Measurements from ENCODE around the gene RNF123.
A peak's percentile ranks its signal among the peaks of the same experiment; 100 is the strongest.
"Not testable (repeated sequence)": the region's sequence is repeated elsewhere in the genome, so short reads cannot be mapped to it uniquely, and the experiment has no call there.

RNF123 gene

DNA sequence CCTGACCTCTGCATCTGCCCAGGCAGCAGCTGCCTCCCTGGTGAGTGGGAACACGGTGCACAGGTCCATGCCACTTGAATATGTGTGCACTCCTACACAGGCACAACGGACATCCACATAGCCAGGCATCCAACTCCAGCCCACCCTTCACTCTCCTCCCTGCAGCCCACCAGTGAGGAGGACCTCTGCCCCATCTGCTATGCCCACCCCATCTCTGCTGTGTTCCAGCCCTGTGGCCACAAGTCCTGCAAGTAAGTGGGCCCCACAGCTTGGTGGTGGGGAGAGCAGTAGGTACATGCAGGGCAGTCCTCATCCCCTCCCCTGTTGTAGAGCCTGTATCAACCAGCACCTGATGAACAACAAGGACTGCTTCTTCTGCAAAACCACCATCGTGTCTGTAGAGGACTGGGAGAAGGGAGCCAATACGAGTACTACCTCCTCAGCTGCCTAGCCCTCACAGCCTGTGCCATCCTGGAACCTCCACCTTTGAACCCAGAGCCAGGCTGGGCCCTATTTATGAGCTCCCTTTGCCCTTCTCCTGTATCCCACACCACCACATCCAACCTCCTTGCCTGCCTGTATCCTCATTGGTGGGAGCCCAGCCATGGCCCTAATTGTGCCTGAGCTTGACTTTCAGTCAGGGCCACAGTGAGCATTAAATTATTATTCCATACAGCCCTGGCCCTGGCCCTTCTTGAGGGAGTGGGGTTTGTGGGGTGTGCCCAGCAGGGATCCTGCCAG, 31.7 kb downstream of the RNF123 start:
- DNase-seq (ENCODE audit: low read depth): no peak

DNA sequence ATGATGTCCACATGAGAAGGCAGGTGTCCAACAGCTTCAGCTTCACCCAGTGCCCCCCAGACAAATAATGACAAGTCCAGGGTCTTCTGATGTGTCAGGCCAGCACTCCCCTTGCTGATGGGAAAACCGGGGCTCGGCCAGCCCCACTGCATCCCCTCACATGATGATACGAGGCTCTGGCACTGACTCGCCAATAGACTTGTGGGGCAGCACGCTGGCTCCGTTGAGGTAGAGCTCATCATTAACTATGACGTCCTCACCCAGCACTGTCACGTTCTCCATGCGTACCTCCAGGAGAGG, 32.2 kb downstream of the RNF123 start:
- no peak for DNase-seq (ENCODE audit: low read depth)

DNA sequence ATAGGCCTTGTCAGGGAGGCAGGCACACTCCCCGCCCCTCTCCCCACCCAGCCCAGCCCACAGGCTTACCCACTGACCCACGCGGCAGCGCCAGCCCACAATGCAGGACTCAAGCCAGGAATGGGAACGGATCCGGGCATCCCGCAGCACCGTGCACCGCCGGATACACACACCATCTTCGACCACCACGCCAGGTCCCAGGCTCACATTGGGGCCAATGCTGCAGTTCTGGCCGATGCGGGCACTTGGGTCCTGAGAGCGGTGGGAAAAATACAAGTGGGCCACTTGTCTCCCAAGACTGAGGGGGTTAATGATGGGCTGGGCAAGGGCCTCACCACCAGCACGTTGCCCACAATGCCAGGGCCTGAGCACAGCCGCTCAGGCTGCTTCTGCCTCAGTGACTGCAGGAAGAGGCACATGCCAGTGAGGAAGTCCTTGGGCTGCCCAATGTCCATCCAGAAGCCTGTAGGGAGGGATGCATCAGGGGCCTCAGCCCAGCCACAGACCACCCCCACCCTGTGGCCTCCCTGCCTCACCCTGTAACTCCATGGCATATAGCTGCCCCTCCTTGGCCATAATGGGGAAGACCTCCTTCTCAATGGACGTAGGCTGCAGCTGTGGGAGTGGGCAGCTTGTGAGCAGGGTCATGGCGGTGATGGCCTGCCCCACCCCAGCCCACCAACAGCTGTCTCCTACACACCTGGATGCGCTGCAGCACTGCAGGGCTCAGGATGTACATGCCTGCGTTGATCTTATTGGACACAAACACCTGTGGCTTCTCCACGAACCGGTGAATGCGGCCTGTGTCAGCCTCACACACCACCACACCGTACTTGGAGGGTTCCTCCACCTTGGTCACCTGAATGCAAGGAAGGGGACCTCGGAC, 32.8 kb downstream of the RNF123 start:
- DNase-seq (ENCODE audit: low read depth): no peak

DNA sequence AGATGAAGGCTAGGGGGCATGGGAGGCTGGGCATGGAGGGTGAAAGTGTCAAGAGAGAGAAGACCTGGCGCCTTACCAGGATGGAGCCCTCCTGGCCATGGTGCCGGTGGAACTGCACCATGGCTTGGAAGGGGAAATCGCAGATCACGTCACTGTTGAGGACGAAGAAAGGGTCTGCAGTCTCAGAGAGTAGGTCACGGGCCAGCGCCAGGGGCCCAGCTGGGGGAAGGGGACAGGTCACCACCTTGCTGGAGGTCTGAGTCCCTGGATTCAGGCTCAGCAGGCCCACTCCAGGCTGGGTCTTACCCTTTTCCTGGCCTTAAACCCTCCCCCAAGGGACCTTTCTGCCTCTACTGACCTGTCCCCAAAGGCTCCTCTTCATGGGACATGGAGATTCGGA, 33.5 kb downstream of the RNF123 start:
- DNase-seq (ENCODE audit: low read depth): no peak

DNA sequence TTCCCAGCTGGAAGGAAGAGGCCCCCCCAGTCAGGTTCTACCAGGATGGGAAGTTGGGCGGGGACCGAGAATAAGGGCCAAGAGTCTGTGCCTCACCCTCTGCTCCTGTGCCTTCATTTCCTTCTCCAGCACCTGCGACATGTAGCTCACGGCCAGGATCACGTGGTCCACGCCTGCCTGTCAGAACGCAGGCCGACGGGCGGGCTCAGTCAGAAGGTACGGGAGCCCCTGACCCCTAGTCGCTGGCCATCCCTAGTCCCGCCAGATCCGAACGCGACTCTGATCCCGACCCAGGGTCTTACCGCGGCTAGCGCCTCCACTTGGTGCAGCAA, 33.9 kb downstream of the RNF123 start:
- no peak for DNase-seq (ENCODE audit: low read depth)

DNA sequence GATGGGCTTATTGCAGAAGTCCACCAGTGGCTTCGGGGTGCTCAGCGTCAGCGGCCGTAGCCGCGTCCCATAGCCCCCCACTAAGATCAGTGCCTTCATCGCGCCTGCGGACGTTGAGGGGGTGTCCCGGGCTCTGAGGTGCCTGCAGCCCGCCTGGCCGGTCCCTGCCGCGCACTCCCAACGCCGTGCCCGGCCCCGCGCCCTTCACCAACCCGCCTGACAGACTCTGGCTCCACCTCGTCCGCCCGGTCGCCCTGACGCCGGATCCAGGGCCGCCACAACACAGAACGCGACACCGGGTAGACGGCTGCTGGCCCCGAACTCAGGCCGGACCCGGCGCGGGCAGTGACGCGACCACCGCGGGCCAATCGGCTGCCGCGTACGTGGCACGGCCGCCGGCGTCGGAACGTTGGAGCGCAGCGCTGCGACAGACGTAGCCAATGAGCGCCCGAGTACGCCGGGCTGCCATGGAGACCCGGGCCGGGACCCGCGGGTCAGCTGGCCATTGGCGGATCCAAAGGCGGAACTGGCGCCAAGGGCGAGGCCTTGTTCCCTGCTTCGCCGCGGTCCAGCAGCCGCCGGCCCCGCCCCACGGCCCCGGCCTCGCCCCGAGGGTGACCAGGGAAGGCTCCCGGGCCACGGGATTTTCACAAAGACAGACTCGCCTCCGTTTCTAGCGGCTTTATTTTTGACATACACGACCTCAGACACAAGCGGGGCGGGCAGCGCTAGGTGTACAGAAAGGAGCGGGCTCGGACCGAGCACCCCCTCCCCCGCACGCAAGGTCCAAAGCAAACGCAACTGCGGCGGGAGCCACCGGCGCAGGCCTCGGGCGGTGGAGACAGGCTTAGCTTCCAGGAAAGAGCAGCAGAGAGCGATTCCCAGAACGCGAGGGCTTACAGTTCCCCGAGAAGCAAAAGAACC, 34.5 kb downstream of the RNF123 start, which contains the start of gene GMPPB:
Gene GMPPB, minus strand, starts transcription at position 324 of the 924 bp plus-strand sequence. Its CDS starts 225 bp downstream, at position 99.
- peak; percentile 83 for DNase-seq (ENCODE audit: low read depth)

DNA sequence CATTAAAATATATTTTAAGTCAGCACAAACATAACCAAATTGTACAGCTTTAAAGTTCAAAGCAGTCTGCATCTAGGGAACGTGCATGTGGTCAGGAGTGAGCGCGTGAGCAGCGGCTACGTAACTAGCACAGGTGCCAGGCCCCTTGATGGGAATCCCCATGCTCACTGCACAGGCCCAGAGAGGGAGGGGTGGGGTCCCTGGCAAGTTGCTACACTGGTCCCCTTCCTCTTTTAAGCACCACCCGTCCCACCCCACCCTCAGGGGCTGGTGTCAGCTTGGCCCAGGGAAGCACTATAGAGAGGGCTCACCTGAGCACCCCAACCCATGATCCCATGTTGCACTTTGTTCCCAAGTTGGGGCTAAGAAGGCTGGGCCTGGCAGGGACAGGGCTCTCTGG, 35.2 kb downstream of the RNF123 start:
- DNase-seq (ENCODE audit: low read depth): no peak

DNA sequence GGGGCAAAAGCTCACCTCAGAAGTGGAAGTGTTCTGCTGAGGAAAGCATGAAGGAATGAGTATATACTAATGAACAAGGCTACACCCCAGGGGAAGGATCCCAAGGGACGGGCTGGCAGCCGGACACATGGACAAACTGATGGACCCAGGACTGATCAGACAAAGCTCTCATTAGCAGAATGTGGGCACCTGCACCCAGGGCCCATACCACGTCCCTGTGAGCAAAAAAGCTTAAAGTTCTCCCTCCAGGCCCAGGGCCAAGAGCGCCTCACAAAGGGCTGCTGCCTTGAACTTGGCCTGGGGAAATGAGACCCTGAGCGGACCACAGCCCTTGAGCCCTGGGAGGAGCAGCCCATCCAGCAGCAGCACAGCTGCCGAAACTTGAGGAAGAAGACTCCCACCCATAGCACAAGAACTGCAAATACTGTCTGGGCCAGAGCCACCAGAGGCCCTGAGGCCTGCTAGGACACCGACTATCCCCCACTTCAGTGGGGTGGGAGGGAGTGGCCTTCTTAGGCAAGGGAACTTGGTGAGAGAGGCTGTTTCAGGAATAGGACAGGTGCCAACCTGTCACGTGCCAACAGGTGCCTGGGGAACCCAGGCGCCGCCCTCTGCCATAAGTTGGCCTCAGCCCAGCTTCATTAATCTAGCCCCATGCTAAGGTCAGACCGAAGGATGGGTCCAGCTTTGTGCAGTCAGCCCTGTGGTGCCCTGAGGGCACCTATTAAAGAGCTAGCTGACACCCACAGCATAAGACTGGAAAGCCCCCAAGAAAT, 36.7 kb downstream of the RNF123 start:
- DNase-seq (ENCODE audit: low read depth): no peak

DNA sequence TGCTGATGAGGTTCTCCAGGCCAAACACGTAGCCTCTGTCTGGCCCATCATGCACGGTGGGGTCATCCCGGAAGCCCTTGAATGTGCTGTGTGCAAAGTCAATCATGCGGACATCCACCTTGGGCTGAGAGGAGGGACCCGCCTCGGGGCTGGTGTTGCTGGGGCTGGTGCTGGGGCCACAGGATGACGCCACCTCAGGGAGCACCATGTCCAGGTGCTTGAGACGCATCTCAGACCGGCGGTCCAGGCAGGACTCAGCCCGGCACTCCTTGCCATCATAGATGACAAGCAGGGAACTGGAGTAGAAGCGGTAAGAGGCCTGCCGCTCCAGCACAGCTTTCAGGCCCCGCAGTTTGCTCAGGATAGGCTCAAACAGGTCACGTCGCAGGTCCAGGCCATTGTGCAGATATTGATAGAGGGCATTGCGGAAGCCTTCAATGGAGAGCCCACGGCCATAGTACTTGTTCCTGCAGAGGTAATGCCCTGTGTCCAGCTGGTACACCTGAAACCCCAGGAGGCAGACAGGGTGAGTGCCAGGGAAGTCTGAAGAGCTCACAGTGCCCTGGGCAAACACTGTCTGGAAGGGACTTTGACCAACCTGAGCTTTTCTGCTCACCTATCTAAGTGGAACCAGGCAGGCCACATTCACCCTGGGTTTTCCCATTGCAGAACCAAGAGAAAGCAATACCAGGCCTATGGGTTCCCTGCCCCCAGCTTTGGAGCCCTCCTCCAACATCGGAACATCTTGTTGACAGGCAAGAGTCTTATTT, 38.0 kb downstream of the RNF123 start:
- no peak for DNase-seq (ENCODE audit: low read depth)

DNA sequence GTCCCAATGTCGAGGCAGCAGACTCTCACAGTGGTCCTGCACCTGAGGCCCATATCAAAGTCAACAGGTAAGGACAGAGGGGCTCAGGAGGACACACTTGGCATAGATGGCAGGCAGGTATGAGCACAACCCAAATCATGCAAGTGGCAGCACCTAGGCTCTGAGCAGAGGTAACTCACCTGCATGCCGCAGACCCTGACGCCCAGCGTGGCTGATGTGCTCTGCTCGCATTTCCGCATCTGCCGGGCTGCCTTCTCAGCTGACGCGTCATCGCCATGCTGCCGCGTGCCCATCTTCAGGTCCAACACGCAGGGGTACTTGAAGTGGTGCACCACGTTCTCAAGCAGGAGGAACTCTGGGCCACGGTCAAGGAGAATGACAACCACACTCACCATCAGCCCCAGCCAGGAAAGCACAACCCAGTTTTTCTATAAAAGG, 38.6 kb downstream of the RNF123 start:
- DNase-seq (ENCODE audit: low read depth): no peak

DNA sequence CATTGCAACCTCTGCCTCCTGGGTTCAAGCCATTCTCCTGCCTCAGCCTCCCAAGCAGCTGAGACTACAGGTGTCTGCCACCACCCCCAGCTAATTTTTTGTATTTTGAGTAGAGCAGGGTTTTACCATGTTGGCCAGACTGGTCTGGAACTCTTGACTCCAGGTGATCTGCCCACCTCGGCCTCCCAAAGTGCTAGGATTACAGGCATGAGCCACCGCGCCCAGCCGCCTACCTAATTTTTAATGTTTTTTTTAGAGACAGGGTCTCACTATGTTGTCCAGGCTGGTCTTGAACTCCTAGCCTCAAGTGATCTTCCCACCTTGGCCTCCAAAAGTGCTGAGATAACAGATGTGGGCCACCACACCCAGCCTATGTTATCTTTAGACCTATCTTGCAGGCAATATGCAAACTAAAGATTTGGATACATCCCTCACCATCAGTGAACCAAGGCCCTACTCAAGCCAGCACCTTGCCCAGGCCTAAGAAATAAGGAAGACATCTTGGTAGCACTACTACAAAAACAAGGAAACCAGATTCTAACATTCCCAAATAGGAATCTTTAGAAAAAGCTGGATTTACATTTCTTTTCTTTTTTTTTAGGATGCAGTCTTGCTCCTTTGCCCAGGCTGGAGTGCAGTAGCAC, 40.7 kb downstream of the RNF123 start:
- no peak for DNase-seq (ENCODE audit: low read depth)

DNA sequence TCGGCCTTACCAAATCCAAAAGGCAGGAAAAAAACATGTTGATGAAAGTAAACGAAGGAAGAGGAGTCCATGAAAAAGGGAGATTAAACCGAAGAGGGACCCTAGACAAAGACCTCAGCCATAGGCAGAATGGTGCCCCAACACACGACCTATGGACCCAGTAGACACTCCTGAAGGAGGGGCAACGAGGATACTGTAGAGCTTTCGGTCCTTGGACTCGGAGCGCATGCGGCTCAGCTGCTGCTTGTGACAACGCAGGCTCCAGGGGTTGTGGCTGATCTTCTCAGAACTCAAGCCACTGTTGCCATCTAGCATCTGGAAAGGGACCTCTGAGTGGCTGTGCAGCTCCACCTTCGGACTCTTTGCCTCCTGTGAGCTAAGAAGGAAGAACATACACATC, 43.2 kb downstream of the RNF123 start:
- DNase-seq (ENCODE audit: low read depth): no peak

DNA sequence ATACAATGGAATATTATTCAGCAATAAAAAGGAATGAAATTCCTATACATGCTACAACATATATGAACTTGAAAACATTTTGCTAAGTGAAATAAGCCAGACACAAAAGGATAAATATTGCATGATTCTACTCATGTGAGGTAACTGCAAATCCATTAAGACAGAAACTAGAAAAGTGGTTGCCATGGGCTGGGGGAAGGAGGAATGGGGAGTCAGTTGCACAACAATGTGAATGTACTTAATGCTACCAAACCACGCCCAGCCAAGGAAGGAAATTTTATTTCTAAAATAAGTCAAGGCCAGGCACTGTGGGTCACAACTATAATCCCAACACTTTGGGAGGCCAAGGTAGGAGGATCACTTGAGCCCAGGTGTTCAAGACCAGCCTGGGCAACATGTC, 44.2 kb downstream of the RNF123 start:
- no peak for DNase-seq (ENCODE audit: low read depth)

DNA sequence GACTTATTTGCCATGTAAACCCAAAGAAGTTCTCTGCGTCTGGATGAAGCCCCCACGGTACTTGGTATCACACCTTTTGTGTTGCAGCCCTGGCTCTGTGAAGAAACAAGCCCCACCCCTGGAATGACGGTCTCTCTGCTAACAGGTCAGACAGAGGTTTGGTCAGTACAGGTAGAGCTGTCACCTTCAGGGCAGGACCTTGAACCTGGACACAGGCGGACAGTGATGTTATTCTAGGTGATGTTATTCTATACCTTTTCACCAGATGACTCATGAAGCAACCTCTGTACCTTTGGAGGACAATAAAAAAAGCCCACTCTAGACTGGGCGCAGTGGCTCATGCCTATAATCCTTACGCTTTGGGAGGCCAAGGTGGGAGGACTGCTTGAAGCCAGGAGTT, 45.4 kb downstream of the RNF123 start:
- DNase-seq (ENCODE audit: low read depth): no peak

DNA sequence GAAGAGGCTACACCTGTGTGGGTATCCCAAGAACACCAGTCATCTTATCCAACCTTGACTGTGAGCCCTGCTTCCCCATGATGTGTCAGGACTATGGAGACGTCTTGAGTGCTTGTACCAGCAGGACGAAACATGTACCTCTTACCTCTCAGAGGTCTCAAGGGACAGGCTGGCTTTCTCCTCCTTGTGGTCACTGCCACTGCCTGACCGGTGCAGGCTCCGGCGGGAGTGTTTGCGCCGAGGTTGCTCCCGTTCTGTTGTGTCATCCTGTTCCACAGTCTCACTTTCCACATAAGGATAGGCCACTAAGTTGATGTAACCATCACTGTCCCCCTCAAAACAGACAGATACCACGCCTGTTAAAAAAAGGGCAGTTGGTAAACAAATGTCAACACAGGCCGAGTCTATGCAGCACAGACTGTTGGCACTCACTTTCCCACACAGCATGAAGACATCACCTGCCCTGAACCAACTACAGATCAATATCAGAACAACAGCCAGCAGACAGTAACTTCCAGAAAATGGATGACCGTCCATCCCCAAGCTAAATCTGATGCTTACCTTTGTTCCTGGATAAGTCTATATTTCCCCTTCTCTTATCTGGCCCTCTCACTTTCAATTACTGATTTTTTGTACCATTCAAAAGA, 48.8 kb downstream of the RNF123 start:
- DNase-seq (ENCODE audit: low read depth): no peak

DNA sequence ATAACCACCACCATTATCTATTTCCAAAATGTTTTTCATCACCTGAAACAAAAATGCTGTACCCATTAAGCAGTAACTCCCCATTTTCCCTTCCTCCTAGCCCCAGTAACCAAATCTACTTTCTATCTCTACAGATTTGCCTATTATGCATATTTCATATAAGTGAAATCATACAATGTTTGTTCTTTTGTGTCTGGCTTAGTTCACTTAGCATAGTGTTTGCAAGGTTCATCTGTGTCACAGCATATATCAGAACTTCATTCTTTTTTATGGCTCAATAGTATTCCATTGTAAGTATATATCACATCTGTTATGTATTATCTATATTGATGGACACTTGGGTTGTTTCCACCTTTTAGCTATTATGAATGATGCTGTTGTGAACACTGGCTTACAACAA, 51.1 kb downstream of the RNF123 start:
- no peak for DNase-seq (ENCODE audit: low read depth)

DNA sequence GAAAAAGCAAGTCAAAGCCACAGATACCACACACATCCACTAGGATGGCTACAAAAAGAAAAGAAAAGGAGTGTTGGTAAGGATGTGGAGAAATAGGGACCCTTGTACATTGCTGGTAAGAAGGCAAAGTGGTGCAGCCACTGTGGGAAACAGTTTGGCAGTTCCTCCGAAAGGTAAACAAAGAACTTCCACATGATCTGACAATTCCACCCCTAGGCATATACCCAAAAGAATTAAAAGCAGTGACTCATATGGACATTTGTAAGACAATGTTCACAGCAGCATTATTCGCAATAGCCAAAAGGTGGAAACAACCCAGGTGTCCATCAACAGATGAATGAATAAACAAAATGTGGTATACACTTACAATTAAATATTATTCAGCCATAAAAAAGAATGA, 56.6 kb downstream of the RNF123 start:
- DNase-seq (ENCODE audit: low read depth): no peak

DNA sequence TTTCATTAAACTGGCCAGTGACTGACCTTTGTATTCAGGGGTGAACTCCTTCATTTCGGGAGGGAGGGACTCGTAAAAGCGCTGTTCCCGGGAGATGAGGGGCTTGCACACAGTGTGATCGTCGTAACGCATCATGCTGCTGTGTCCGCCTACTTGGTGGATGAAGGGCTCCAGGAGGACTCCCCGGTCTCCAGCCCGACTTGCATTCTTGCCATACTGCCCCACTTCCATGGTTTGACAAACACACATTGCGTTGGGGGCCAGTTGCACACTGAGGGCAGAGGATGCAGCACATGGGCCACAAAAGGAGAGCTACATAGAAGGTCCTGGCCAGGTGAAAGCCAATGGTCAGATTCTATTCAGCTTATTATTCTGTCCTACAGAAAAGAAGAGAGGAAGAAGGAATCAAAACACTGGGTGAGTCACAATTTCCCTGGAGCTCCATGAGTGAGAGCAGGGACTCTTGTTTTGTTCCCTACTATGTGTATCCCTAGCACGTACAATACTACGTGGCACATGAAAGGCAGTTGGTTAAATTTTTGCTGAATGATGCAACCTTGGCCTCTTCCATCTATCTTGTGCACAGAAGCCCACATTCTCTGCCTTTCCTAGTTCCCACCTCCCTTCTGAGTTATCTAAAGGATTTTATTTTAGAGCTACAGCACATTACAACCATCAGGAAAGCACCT, 58.6 kb downstream of the RNF123 start:
- peak; percentile 89 for DNase-seq (ENCODE audit: low read depth)

DNA sequence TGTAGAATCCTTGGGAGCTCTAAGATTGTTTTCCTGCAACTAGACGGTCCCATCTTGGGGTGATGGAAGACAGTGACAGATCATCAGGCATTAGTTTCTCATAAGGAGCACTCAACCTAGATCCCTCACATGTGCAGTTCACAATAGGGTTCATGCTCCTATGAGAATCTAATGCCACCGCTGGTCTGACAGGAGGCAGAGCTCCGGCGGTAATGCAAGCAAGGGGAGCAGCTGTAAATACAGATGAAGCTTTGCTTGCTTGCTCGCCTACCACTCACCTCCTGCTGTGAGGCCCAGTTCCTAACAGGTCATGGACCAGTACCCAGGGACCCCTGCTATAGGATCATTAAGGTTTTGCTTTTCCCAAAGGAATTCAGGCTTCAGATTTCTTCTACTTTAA, 59.5 kb downstream of the RNF123 start:
- DNase-seq (ENCODE audit: low read depth): not testable (repeated sequence)

Measured in non-pigmented ciliary epithelial cell (primary cell).